Erythroblast (primary cell): Measurements from ENCODE around the gene THSD4.

ENCODE experiments used
- GATA1 ChIP-seq: IDR thresholded peaks from 2 replicates; pipeline ENCODE4 v1.6.1; 2011; ENCODE audit warnings: low read depth, mild to moderate bottlenecking, control low read depth, low read length, moderate library complexity
- POLR2A ChIP-seq: IDR thresholded peaks from 2 replicates; pipeline ENCODE4 v1.6.1; 2011; ENCODE audit warnings: mild to moderate bottlenecking, low read length

DNA sequence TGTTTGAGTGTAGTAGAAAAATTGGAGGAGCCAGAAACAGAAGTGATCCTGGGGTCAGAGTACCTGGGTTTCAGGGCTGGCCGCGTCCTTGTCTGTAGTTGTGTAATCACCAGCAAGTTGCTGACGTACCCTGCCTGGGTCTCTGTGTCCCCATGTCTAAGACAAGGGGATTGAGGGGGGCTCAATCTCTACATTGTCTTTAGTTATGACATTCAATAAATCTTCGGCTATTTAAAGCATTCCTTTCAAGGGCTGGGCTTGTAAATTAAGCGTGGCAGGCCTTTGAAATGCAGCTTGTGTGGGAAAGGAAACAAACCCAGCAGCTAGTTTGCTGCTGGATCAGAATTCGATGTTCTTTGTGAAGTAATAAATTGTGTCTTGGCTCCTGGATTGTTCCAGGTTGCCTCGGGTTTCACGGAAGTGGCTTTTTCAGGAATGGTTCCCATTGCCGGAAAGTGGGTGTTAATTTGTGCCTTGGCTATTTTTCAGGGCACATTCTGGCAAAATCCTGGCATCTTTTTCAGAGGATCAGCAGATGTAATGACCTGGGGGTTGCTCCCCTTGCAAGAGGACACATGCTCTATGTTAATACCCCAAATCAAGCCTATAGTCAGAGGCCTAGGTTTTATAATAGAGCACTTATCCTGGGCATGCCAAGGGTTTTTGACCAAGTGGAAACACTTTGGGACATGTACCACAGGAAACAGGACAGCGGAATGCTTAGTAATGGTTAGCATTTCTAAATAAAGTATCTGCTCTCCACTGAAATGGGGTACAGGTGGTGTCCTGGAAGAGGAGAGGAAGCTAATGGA lies 400.3 kb downstream of the THSD4 start:
- no peak for TF ChIP-seq POLR2A
- TF ChIP-seq GATA1, result no peak
